Esophagus muscularis mucosa (tissue), 4 donors: ENCODE data around the gene STAP1.

Experiments used
- CTCF ChIP-seq, 3 experiments: fragments of 200-600 bp in 2 of 3; fragments of 450-650 bp in 1 of 3; sonication (generic) in 2 of 3; IDR thresholded peaks; one replicate each; pipeline ENCODE4 v1.5.1; 2017 to 2019; ENCODE audit warnings: antibody characterized with exemption in 3 of 3, mild to moderate bottlenecking in 2 of 3, moderate library complexity in 1 of 3
- EP300 ChIP-seq: sonication (generic); formaldehyde crosslinking; IDR thresholded peaks from one replicate; pipeline ENCODE4 v1.6.1; 2017; ENCODE audit warnings: antibody characterized with exemption
- POLR2A ChIP-seq: fragments of 450-650 bp; IDR thresholded peaks from one replicate; pipeline ENCODE4 v1.6.1; 2017; ENCODE audit warnings: antibody characterized with exemption, moderate library complexity, mild to moderate bottlenecking, low read depth
- POLR2AphosphoS5 ChIP-seq, 2 donors: sonication (generic); formaldehyde crosslinking; IDR thresholded peaks; one replicate each; pipeline ENCODE4 v1.6.1; 2017; ENCODE audit warnings: antibody characterized with exemption in 2 of 2

DNA sequence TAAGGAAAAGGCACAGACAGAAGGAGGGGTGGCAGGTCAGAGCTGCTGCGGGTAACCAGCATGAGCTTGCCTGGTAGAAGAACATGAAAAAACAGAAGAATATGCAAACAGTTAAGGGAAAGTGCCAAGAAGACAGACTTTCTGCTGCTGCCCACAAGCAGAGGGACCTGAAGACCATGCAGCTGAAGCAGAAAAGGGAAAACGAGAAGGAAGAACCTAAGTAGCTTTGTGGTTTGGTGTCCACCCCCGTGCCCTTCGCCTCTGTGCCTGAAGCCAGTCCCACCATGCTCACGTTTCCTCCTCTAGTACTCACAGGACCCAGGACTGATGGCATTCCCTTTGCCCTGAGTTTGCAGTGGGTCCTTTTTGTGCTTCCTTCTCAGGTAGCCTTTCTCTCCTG, 79.6 kb downstream of the STAP1 start:
- no peak for TF ChIP-seq CTCF (IDR thresholded peaks at IDR 0.05)
- no peak for TF ChIP-seq POLR2AphosphoS5 (IDR thresholded peaks at IDR 0.05)
- TF ChIP-seq POLR2A: no peak
- no peak for TF ChIP-seq EP300
